ENCODE measurements around the gene ZNF716.

DNA sequence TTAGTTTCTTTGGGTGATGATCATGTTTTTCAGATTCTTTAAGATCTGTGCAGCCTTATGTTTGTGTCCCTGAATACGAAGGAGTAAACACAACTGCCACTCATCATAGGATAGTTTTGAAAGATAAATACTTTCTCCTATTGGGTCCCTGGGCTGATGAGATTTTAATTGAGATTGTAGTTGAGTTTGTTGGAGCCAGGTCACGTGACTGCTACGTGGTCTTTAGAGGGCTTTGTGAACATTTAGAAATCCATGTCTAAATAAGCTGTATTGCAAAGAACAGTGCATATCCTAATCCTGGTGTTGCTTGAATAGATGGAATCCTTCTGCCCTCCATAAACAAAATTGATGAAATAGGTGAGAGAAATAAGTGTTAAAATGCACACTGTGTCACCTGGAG lies 17.4 kb upstream of the ZNF716 start:
- TF ChIP-seq CTCF (IDR thresholded peaks at IDR 0.05) (no peak), POLR2A (IDR thresholded peaks at IDR 0.05) (no peak)

All from heart left ventricle (tissue), 13 donors.